Measurements from ENCODE around the gene MYRF.

GRCh38 chr11:61712846-61713245, 39.6 kb upstream of the MYRF start:
- TF ChIP-seq EZH2 (IDR thresholded peaks at IDR 0.05) (no peak), POLR2AphosphoS5 (IDR thresholded peaks at IDR 0.05; ENCODE audit: borderline replicate concordance, low read depth, low read length) (no peak)

All from SK-N-MC (cell line).